DOHH2 (cell line): Measurements from ENCODE around the gene KRTAP10-3.

Source experiments
- H3F3A ChIP-seq: fragments of 200-600 bp; sonication (generic), shearing (Covaris generic); 2 replicates; pipeline ENCODE4 v1.6.0; 2016; ENCODE audit warnings: antibody characterized with exemption, mild to moderate bottlenecking; ENCODE audit not compliant: control insufficient read depth, insufficient read depth
- H3K27ac ChIP-seq: fragments of 200-600 bp; sonication (generic); 2 replicates; pipeline ENCODE4 v1.5.1; 2014; ENCODE audit warnings: low read depth, mild to moderate bottlenecking, low read length, moderate library complexity
- H3K27me3 ChIP-seq: fragments of 200-600 bp; sonication (generic); 2 replicates; pipeline ENCODE4 v1.6.1; 2014; ENCODE audit warnings: mild to moderate bottlenecking, low read length, mixed read lengths; ENCODE audit not compliant: control insufficient read depth
- H3K36me3 ChIP-seq: fragments of 200-600 bp; sonication (generic); 2 replicates; pipeline ENCODE4 v1.6.1; 2014; ENCODE audit warnings: mild to moderate bottlenecking, low read length, moderate library complexity, mixed read lengths; ENCODE audit not compliant: control insufficient read depth
- H3K4me1 ChIP-seq: fragments of 200-600 bp; sonication (generic); 2 replicates; pipeline ENCODE4 v1.6.1; 2014; ENCODE audit warnings: mild to moderate bottlenecking, low read length, mixed read lengths; ENCODE audit not compliant: control insufficient read depth
- H3K4me2 ChIP-seq: fragments of 200-600 bp; sonication (generic); 2 replicates; pipeline ENCODE4 v1.6.0; 2014; ENCODE audit warnings: mild to moderate bottlenecking, low read length, moderate library complexity
- H3K4me3 ChIP-seq: fragments of 200-600 bp; sonication (generic); 2 replicates; pipeline ENCODE4 v1.5.1; 2014; ENCODE audit warnings: mild to moderate bottlenecking, low read length, mixed read lengths
- H3K79me2 ChIP-seq: fragments of 200-600 bp; sonication (generic); 2 replicates; pipeline ENCODE4 v1.6.1; 2014; ENCODE audit warnings: mild to moderate bottlenecking, low read length, mixed read lengths; ENCODE audit not compliant: control insufficient read depth
- H3K9me2 ChIP-seq: fragments of 200-600 bp; sonication (generic); replicated peaks from 2 replicates; pipeline ENCODE4 v1.6.1; 2014; ENCODE audit warnings: mild to moderate bottlenecking, low read length, mixed read lengths; ENCODE audit not compliant: control insufficient read depth
- H3K9me3 ChIP-seq: fragments of 200-600 bp; sonication (generic); 2 replicates; pipeline ENCODE4 v1.6.1; 2014; ENCODE audit warnings: antibody characterized with exemption, low read length, mixed read lengths; ENCODE audit not compliant: control insufficient read depth, insufficient read depth
- H4K20me1 ChIP-seq: fragments of 200-600 bp; sonication (generic); 2 replicates; pipeline ENCODE4 v1.6.0; 2014; ENCODE audit warnings: low read depth, mild to moderate bottlenecking, antibody characterized with exemption, low read length, moderate library complexity; ENCODE audit not compliant: control insufficient read depth, insufficient read depth
- CTCF ChIP-seq: fragments of 200-600 bp; sonication (generic); IDR thresholded peaks from one replicate; pipeline ENCODE4 v1.5.1; 2014; ENCODE audit warnings: antibody characterized with exemption, mild to moderate bottlenecking, low read depth, low read length; ENCODE audit not compliant: poor library complexity, severe bottlenecking
- EZH2phosphoT487 ChIP-seq: fragments of 200-600 bp; sonication (generic); IDR thresholded peaks from 2 replicates; pipeline ENCODE4 v1.6.1; 2017; ENCODE audit warnings: borderline replicate concordance, mild to moderate bottlenecking, antibody characterized with exemption, low read length, moderate library complexity, mixed read lengths

Gene KRTAP10-3

GRCh38 chr21:44548381-44548780 is 10.2 kb downstream of the KRTAP10-3 start:
- no peaks in the 10 kb centered on the region for H3F3A ChIP-seq
- H3K4me1 ChIP-seq, result peaks cover 9% of the 10 kb centered on the region
- no peak overlapping the region for H3K27ac ChIP-seq
- no peaks in the 10 kb centered on the region for H3K36me3 ChIP-seq
- H3K4me3 ChIP-seq, result no peak overlapping the region
- no peaks in the 10 kb centered on the region for H3K79me2 ChIP-seq
- TF ChIP-seq EZH2phosphoT487 (no peak), CTCF (no peak)
- H3K4me2 ChIP-seq, result no peak overlapping the region
- H3K9me3 ChIP-seq, result peaks cover 15% of the 10 kb centered on the region
- H4K20me1 ChIP-seq, result no peaks in the 10 kb centered on the region
- H3K27me3 ChIP-seq, result no peaks in the 10 kb centered on the region
- no peaks in the 10 kb centered on the region for H3K9me2 ChIP-seq

DNA sequence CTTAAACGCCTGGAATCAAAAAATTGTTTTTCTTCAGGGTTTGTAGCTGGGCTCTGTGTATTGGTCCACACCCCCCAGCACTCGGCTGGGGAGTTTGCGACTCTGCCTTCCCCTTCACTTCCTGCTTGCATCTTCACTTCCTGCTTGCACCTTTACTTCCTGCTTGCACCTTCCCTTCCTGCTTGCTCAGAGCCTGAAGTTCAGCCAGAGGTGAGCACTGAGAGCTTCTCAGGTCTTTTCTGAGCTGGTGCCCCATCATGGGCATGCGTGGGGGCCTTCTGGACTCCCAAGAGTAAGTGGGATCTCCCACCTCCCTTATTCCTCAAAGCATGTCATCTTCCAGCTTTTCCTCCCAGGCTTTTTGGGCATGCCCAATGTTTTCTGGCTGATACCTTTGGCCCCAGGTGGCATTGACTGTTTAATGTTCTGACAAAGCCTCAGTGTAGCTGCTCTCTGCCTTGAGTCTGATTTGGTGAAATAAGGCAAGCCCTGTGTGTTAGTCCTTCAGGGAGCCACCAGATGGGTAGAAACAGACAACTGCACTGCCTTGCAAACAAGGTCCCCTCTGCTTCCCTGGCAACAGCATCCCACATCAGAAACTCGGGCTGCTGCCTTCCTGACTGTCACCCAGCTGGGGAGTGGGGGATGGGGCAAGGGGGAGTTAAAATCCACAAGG is 10.8 kb downstream of the KRTAP10-3 start:
- H4K20me1 ChIP-seq, result no peaks in the 10 kb centered on the region
- no peaks in the 10 kb centered on the region for H3K79me2 ChIP-seq
- peak overlapping the region; percentile 23; the same call in 1 of the 2 replicates for H3K4me2 ChIP-seq
- peak overlapping the region; percentile 12 for H3K4me3 ChIP-seq
- peaks cover 2% of the 10 kb centered on the region; the same call in 1 of the 2 replicates for H3K27me3 ChIP-seq
- no peaks in the 10 kb centered on the region for H3F3A ChIP-seq
- H3K4me1 ChIP-seq, result peaks cover 9% of the 10 kb centered on the region
- no peak overlapping the region for H3K27ac ChIP-seq
- no peak for TF ChIP-seq EZH2phosphoT487
- TF ChIP-seq CTCF, result no peak
- H3K9me3 ChIP-seq, result peaks cover 15% of the 10 kb centered on the region
- no peaks in the 10 kb centered on the region for H3K36me3 ChIP-seq
- H3K9me2 ChIP-seq, result no peaks in the 10 kb centered on the region

DNA sequence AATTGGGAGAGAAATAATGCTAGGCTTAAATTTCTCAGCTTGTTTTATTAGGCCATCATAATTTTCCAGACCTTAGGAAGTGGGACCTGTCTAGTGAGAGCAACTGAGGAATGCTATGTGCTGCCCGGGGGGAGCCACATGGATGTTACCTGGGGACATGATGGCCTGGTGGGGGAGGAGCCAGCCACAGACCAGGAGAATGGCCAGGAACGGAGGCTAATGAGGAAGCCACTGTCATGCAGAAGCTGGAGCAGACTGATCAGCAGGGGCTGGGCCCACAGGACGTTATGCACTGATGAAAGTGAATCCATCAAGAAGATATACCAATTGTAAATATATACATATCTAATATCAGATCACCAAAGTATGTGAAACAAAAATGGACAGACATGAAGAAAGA is 14.0 kb downstream of the KRTAP10-3 start:
- H3K4me3 ChIP-seq, result no peak overlapping the region
- no peaks in the 10 kb centered on the region for H4K20me1 ChIP-seq
- no peaks in the 10 kb centered on the region for H3F3A ChIP-seq
- H3K9me2 ChIP-seq, result no peaks in the 10 kb centered on the region
- no peak overlapping the region for H3K4me2 ChIP-seq
- no peaks in the 10 kb centered on the region for H3K79me2 ChIP-seq
- peaks cover 11% of the 10 kb centered on the region; the same call in 1 of the 2 replicates for H3K27me3 ChIP-seq
- H3K36me3 ChIP-seq, result no peaks in the 10 kb centered on the region
- H3K4me1 ChIP-seq, result peaks cover 9% of the 10 kb centered on the region
- no peak for TF ChIP-seq EZH2phosphoT487
- no peak for TF ChIP-seq CTCF
- H3K27ac ChIP-seq, result no peak overlapping the region
- H3K9me3 ChIP-seq, result peaks cover 15% of the 10 kb centered on the region
